Right lobe of liver (tissue), 6 donors: ENCODE measurements around the gene NUP93. TPM values are rescaled to one million over a fixed set of nuclear protein-coding genes. Genes with fewer than 3 reads are reported as not detected.

Source experiments
- ATAC-seq, 4 donors: fragments of 200-7000 bp; cut with Tn5 transposase; one replicate each; pipeline ENCODE4 v1.9.1; 2020; ENCODE audit warnings: mild to moderate bottlenecking in 4 of 4, moderate library complexity in 4 of 4
- DNase-seq, 3 donors: peaks; one replicate each; pipeline ENCODE4 v3.0.0-alpha.2; 2020
- H3K27ac ChIP-seq, 3 donors: fragments of 200-600 bp; one replicate each; pipeline ENCODE4 v1.8.0; 2022
- H3K27me3 ChIP-seq, 2 donors: fragments of 200-600 bp; one replicate each; pipeline ENCODE4 v1.8.0; 2022
- H3K36me3 ChIP-seq, 4 donors: fragments of 200-600 bp; sonication (generic) in 1 of 4; one replicate each; pipeline versions ENCODE4 v1.5.1 to v1.8.0; 2017 to 2022; ENCODE audit warnings: control low read depth in 1 of 4
- H3K4me1 ChIP-seq, 4 donors: fragments of 200-600 bp; sonication (generic) in 1 of 4; one replicate each; pipeline versions ENCODE4 v1.5.1 to v1.8.0; 2017 to 2022; ENCODE audit warnings: control low read depth in 1 of 4
- H3K4me3 ChIP-seq, 3 donors: fragments of 200-600 bp; one replicate each; pipeline ENCODE4 v1.8.0; 2022
- H3K9me3 ChIP-seq, 4 donors: fragments of 200-600 bp; sonication (generic) in 1 of 4; one replicate each; pipeline versions ENCODE4 v1.5.1 to v1.8.0; 2017 to 2022; ENCODE audit warnings: control low read depth in 1 of 4
- CTCF ChIP-seq, 4 donors: fragments of 200-600 bp in 3 of 4; fragments of 450-650 bp in 1 of 4; IDR thresholded peaks; one replicate each; pipeline versions ENCODE4 v1.5.1 to v1.8.0; 2016 to 2022; ENCODE audit warnings: antibody characterized with exemption in 4 of 4, mild to moderate bottlenecking in 2 of 4
- POLR2A ChIP-seq: fragments of 450-650 bp; IDR thresholded peaks from one replicate; pipeline ENCODE4 v1.6.1; 2017; ENCODE audit warnings: antibody characterized with exemption, mild to moderate bottlenecking
- WGBS: methylation state at CpG from one replicate; pipeline ENCODE4 v1.1.6; 2018; ENCODE audit warnings: low coverage, low lambda C conversion rate; ENCODE audit not compliant: insufficient coverage; ENCODE audit errors: missing lambda C conversion rate; 5-methylcytosine and 5-hydroxymethylcytosine counted together
- intact Hi-C, 2 donors: fragments of 100-400 bp; cut with DNase I; formaldehyde crosslinking; loops; one replicate each; pipeline versions ENCODE4 v1.11.2 to v1.14.1; 2022
- total RNA-seq, 6 experiments: library from RNA; depleted of rRNA in 2 of 6; stranded (reverse); fragments of >200 nt in 2 of 6; fragmentation: NEBNext Ultra II Directional in 3 of 6; extraction: Animal tissue kit (Norgen Biotek cat#: 25700) in 3 of 6; gene quantifications; one replicate each; pipeline versions ENCODE4 v1.1.0 to v1.2.4, GENCODE V29; 2016 to 2023
- donor health status: DM: no; HTN: yes; CAD: no.
- donor health status: DM: no; HTN: no; CAD: no.
- donor health status: DM: no; HTN: no; CAD: no.
- donor health status: DM: no; HTN: yes; CAD: no.
- donor health status: DM: no; HTN: yes; CAD: no.

NUP93 gene
- total RNA-seq, 6 experiments from 2014 or later = 8.3 to 17.0 (median 12.8) TPM

- H3K36me3 ChIP-seq = no peaks in the 10 kb centered on the region
- ATAC-seq (peak; percentile 75 to 81 (median 78)), DNase-seq (no peak)
- H3K27ac ChIP-seq = no peak overlapping the region
- intact Hi-C loops = loop anchor here (5.0 to 10.0 kb wide), 2 partner anchors 83 to 85 kb away; no protein-coding TSS in a partner anchor
- no peaks in the 10 kb centered on the region for H3K9me3 ChIP-seq
- no peaks in the 10 kb centered on the region for H3K27me3 ChIP-seq
- TF ChIP-seq POLR2A = no peak
- TF ChIP-seq CTCF (IDR thresholded peaks at IDR 0.05) = peak; percentile 32 to 51 (median 46)
- no peaks in the 10 kb centered on the region for H3K4me1 ChIP-seq
- WGBS = 60% methylated on average over 13 of the region's 24 CpGs
- H3K4me3 ChIP-seq = no peak overlapping the region
These were observed 139.8 kb downstream of the NUP93 start for GRCh38 chr16:56869513-56870275.

DNA sequence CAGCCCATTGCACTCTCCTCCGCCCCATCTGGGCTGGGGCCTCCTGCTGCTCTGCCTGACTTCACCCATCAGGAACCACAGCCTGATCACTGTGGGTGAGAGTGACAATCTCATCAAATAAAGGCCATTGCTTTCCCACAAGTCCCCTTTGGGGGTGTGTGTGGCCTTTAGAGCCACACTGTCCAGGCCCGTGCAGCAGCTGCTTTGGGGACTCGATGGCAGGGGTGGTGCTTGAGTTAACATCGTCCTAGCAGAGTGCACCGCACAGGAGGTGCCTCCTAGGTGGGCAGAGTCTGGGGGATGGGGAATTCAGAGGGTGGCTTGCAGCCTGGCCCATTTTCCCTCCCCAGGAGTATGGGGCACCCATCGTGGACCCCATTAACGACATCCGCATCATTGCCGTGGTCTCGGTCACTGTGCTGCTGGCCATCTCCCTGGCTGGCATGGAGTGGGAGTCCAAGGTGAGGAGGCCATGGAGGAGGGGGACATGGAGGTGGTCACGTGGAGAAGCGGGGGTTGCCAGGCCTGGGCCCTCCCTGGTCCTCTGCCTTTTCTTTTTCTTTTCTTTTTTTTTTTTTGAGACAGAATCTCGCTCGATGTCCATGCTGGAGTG, 140.5 kb downstream of the NUP93 start:
- 98% methylated on average over 4 of the region's 14 CpGs for WGBS
- Histone ChIP-seq H3K4me3 (no peak overlapping the region), H3K9me3 (no peaks in the 10 kb centered on the region), H3K27ac (no peak overlapping the region), H3K4me1 (no peaks in the 10 kb centered on the region), H3K36me3 (no peaks in the 10 kb centered on the region), H3K27me3 (no peaks in the 10 kb centered on the region)
- no peak for DNase-seq
- ATAC-seq = no peak
- no peak for TF ChIP-seq CTCF (IDR thresholded peaks at IDR 0.05)
- no peak for TF ChIP-seq POLR2A
- intact Hi-C loops = loop anchor here in 1 of 2 donors (10.0 kb wide), 1 partner anchor 84 kb away; no protein-coding TSS in a partner anchor

- H3K27ac ChIP-seq = no peak overlapping the region
- TF ChIP-seq POLR2A (no peak), CTCF (IDR thresholded peaks at IDR 0.05) (no peak)
- H3K9me3 ChIP-seq = no peaks in the 10 kb centered on the region
- no peaks in the 10 kb centered on the region for H3K4me1 ChIP-seq
- DNase-seq (no peak), ATAC-seq (peak in 3 of 4 donors; percentile 12 to 44 (median 33))
- H3K4me3 ChIP-seq = no peak overlapping the region
- H3K27me3 ChIP-seq = no peaks in the 10 kb centered on the region
- H3K36me3 ChIP-seq = no peaks in the 10 kb centered on the region
- intact Hi-C loops = loop anchor here in 1 of 2 donors (10.0 kb wide), 1 partner anchor 84 kb away; no protein-coding TSS in a partner anchor
- WGBS = 85% methylated on average over 5 of the region's 7 CpGs
These were observed 141.3 kb downstream of the NUP93 start for GRCh38 chr16:56871172-56871593.

DNA sequence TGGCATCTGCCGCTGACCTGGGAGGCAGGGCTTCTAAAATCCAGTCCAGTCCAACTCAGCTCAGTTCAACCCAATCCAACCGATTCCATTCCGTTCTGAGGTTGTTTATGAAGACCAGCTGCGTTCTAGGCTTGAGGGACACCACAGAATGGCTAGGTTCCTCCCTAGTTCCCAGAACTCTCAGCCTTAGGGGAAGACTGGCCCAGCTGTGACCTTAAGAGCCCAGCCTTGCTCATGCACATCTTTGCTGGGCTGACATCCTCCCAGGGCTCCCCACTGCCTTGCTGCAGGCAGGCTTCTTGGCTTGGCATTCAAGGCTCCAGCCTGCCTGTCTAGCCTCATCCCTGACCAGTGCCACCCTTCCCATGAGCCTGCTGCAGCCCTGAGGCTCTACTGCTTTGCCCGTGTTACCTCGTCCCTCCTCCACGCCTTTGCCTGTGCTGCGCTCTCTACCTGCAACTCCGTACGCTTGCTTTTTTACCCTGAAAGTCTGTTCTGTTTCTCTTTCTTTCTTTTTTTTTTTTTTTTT, 143.0 kb downstream of the NUP93 start:
- H3K36me3 ChIP-seq = no peaks in the 10 kb centered on the region
- no peaks in the 10 kb centered on the region for H3K27me3 ChIP-seq
- H3K9me3 ChIP-seq = no peaks in the 10 kb centered on the region
- H3K4me1 ChIP-seq = no peaks in the 10 kb centered on the region
- TF ChIP-seq POLR2A (no peak), CTCF (IDR thresholded peaks at IDR 0.05) (no peak)
- no peak overlapping the region for H3K4me3 ChIP-seq
- DNase-seq (no peak), ATAC-seq (peak in 2 of 4 donors; percentile 26 to 39)
- no peak overlapping the region for H3K27ac ChIP-seq
- WGBS = 64% methylated on average over 6 of the region's 10 CpGs
- intact Hi-C loops = loop anchor here in 1 of 2 donors (10.0 kb wide), 1 partner anchor 82 kb away; no protein-coding TSS in a partner anchor
